Measurements from ENCODE around the gene ONECUT1.

DNA sequence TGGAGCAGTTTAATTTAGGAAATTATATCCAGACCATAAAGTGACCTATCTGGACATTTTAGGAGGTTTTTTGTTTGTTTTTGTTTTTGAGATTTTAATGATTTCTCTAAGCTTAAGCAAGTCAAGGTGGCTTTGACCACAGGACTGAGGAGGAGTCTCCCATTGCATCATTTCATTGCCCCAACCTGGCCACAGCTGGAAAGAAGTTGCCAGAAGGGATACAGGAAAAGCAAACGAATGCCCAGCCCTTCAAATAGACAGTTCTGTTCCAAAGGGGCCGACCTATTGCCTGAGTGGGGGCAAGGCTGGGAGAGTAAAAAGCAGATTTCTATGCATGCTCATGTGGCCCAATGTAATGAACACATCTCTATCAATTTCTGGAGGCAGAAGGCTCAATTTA is 12.0 kb upstream of the ONECUT1 start:
- TF ChIP-seq EZH2phosphoT487 (IDR thresholded peaks at IDR 0.05; ENCODE audit: borderline replicate concordance) (no peak), CTCF (conservative IDR thresholded peaks at IDR 0.05; ENCODE audit: low read length) (no peak)

All from Loucy (cell line).